Mucosa of descending colon (tissue), 3 donors: Measurements from ENCODE around the gene MIAT. TPM values are rescaled to one million over a fixed set of nuclear protein-coding genes. Genes with fewer than 3 reads are reported as not detected.

Source experiments
- ATAC-seq: fragments of 200-7000 bp; cut with Tn5 transposase; one replicate; pipeline ENCODE4 v1.9.1; 2020; ENCODE audit warnings: mild to moderate bottlenecking, moderate library complexity
- DNase-seq, 3 donors: peaks; one replicate each; pipeline ENCODE4 v3.0.0-alpha.2; 2020
- H3K36me3 ChIP-seq: fragments of 200-600 bp; one replicate; pipeline ENCODE4 v1.8.0; 2021; ENCODE audit warnings: low read depth, mild to moderate bottlenecking
- H3K4me1 ChIP-seq: fragments of 200-600 bp; one replicate; pipeline ENCODE4 v1.8.0; 2021; ENCODE audit warnings: low read depth, mild to moderate bottlenecking
- H3K4me3 ChIP-seq: fragments of 200-600 bp; one replicate; pipeline ENCODE4 v1.8.0; 2021; ENCODE audit warnings: mild to moderate bottlenecking
- H3K9me3 ChIP-seq: fragments of 200-600 bp; one replicate; pipeline ENCODE4 v1.8.0; 2021; ENCODE audit warnings: mild to moderate bottlenecking
- intact Hi-C, 2 donors: fragments of 100-400 bp; cut with DNase I in 1 of 2; cut with micrococcal nuclease in 1 of 2; formaldehyde crosslinking; loops; one replicate each; pipeline versions ENCODE4 v1.11.0 to v1.11.1; 2022; cut with DNase I, micrococcal nuclease
- total RNA-seq, 3 donors: library from RNA; stranded (reverse); fragmentation: NEBNext Ultra II Directional in 2 of 3; extraction: Animal tissue kit (Norgen Biotek cat#: 25700) in 2 of 3; gene quantifications; one replicate each; pipeline versions ENCODE4 v1.2.1 to v1.2.4, GENCODE V29; 2021 to 2023
- TF ChIP-seq, protein P1 (sequence below): fragments of 200-600 bp; IDR thresholded peaks from one replicate; pipeline ENCODE4 v1.8.0; 2022; ENCODE audit warnings: antibody characterized with exemption, mild to moderate bottlenecking
- donor health status: DM: no; HTN: no; CAD: no; lungs with moderate emphysema.
- donor health status: DM: no; HTN: no; CAD: no.
- donor health status: DM: no; HTN: yes; CAD: no.

MIAT gene
- total RNA-seq, 3 donors from 2014 or later, result 3.3 to 7.1 (median 3.5) TPM

DNA sequence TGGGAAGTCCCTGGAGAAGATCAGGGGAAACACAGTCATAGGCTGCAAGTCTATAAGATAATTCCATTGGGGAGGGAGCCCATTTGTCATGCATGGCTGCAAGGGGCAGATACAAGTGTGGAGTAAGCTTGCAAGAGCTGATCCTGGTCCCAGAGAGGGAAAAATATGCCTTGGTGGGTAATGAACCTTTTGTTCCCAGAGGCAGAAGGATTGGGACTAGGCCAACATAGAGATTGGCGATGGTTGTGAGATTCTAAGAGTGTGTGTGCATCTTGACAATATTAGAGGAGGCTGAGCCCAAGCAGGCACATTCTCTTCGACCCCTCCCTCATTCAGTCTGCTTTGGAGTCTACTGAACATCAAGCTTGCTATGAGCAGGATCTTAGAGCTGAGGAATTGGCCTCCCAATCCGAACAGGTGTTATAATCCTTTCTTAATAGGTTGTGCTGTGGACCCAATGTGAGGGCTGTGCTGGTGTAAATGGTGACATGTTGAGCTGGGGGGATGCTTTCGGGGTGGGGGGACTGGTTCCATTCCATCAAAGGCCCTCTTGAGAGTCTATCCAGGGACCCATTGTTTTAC lies 18.4 kb downstream of the MIAT start:
- DNase-seq, result no peak
- TF ChIP-seq, protein P1, sequence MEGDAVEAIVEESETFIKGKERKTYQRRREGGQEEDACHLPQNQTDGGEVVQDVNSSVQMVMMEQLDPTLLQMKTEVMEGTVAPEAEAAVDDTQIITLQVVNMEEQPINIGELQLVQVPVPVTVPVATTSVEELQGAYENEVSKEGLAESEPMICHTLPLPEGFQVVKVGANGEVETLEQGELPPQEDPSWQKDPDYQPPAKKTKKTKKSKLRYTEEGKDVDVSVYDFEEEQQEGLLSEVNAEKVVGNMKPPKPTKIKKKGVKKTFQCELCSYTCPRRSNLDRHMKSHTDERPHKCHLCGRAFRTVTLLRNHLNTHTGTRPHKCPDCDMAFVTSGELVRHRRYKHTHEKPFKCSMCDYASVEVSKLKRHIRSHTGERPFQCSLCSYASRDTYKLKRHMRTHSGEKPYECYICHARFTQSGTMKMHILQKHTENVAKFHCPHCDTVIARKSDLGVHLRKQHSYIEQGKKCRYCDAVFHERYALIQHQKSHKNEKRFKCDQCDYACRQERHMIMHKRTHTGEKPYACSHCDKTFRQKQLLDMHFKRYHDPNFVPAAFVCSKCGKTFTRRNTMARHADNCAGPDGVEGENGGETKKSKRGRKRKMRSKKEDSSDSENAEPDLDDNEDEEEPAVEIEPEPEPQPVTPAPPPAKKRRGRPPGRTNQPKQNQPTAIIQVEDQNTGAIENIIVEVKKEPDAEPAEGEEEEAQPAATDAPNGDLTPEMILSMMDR, result no peak
- H3K9me3 ChIP-seq, result no peaks in the 10 kb centered on the region
- intact Hi-C loops, result no loop called here
- H3K4me1 ChIP-seq, result peaks cover 10% of the 10 kb centered on the region
- no peaks in the 10 kb centered on the region for H3K36me3 ChIP-seq
- no peak for ATAC-seq
- H3K4me3 ChIP-seq, result no peak overlapping the region

DNA sequence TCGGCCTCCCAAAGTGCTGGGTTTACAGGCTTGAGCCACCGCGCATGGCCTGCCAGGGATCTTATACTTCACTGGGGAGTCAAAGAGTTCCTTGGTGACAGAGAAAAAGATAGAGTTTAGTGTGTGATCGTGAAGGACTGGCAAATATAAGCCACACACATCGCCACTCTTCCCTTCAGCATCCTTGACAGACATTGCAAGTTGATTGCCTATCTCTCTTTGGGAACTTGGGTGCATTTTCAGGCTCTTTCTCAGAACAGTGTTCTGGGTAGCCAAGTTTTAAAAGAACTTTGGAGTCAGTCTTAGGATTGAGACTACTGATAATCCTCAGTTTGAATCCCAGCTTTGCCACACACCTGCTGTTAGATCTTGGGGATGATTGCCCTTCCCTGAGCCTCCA lies 19.8 kb downstream of the MIAT start:
- ATAC-seq (no peak), DNase-seq (no peak)
- intact Hi-C loops, result no loop called here
- Histone ChIP-seq H3K36me3 (no peaks in the 10 kb centered on the region), H3K9me3 (no peaks in the 10 kb centered on the region), H3K4me1 (peaks cover 8% of the 10 kb centered on the region), H3K4me3 (no peak overlapping the region)
- TF ChIP-seq, protein P1, result no peak

DNA sequence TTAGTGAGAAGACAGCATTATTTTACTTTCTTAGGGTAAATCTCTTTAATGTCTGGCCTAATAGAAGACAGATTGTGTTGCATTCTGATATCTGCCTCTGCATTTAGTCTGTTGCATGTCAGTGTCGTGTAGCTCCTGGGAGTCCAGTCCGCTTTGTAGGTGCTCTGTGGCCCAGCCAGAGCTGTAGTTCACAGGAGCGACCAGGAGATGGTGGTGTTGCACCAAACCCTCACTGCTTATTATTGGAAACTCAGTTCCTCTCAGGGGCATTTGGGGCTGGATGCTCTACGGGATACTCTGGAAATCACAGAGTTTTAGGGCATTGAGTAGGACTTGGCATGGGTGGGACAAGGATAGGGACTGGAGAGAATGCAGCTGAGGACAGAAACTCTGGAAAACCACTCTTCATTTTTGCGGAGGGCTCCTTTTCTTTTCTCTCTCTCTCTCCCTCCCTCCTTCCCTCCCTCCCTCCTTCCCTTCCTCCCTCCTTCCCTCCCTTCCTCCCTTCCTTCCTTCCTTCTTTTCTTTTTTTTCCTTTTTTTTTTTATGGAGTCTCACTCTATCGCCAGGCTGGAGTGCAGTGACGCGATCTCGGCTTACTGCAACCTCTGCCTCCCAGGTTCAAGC lies 21.7 kb downstream of the MIAT start:
- TF ChIP-seq, protein P1, result peak; percentile 86
- no peaks in the 10 kb centered on the region for H3K9me3 ChIP-seq
- H3K4me1 ChIP-seq, result peaks cover 2% of the 10 kb centered on the region
- no peak overlapping the region for H3K4me3 ChIP-seq
- H3K36me3 ChIP-seq, result no peaks in the 10 kb centered on the region
- intact Hi-C loops, result no loop called here
- ATAC-seq, result peak; percentile 91
- DNase-seq, result peak in 2 of 3 donors; percentile 79 to 82

DNA sequence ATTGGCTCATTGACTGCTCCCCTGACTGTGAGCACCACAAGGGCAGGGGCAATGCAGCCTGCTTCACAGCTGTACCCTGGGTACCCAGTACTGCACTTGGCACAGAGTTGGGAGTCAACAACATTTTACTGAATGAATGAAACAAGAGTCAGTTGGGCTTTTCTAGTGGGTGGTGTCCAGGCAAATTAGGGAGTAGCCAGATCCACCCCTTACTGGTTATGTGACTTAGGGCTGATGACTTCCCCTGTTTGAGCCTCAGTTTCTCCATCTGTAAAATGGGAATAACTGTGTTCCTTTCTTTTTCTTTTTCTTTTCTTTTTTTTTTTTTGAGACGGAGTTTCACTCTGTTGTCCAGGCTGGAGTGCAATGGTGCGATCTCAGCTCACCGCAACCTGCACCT lies 23.1 kb downstream of the MIAT start:
- no peak overlapping the region for H3K4me3 ChIP-seq
- no peaks in the 10 kb centered on the region for H3K9me3 ChIP-seq
- DNase-seq (no peak), ATAC-seq (no peak)
- TF ChIP-seq, protein P1, result no peak
- intact Hi-C loops, result no loop called here
- no peaks in the 10 kb centered on the region for H3K36me3 ChIP-seq
- no peaks in the 10 kb centered on the region for H3K4me1 ChIP-seq

DNA sequence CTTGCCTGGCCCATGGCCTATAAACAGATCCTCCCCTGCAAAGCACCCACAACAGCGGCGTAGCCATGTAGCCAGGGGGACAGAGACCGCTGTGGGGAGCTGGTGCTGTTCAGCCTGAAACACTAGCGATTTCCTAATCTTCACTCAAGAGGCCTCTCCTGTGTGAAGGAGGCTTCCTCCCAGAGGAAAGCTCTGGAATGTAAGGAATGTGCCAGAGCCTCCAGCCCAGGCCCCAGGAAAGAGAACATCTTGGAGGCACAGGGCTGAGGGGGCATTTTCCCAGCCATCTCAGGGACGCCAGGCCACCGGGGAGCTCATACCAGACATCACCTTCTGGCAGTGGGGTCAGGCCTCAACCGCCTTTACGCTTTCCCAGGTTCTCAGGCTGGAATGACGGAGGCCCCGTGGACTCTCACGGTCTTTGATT lies 24.0 kb downstream of the MIAT start:
- Histone ChIP-seq H3K9me3 (no peaks in the 10 kb centered on the region), H3K4me3 (no peak overlapping the region), H3K4me1 (no peaks in the 10 kb centered on the region), H3K36me3 (no peaks in the 10 kb centered on the region)
- no peak for DNase-seq
- TF ChIP-seq, protein P1, result no peak
- intact Hi-C loops, result no loop called here
- no peak for ATAC-seq
